ENCODE results near the gene ALOX5.

DNA sequence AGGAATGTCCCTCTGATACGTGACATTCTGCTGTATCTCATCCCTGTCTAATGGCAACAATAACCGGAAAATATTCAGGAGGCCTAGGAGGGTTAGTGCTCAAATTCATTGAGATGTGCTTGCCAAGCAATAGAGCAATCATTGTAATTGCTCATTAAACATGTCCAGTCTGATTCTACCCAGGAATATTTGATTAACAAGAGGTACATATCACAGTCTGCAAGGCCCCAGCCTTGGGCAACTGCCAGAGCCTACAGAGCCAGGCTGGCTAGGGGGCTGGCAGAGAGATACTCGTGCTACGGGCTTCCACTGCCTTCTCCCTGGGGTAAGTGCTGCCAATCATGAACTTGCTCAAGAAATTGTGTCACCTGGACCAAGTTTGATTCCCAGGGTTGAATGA is 99.1 kb downstream of the ALOX5 start:
- TF ChIP-seq, protein P1, sequence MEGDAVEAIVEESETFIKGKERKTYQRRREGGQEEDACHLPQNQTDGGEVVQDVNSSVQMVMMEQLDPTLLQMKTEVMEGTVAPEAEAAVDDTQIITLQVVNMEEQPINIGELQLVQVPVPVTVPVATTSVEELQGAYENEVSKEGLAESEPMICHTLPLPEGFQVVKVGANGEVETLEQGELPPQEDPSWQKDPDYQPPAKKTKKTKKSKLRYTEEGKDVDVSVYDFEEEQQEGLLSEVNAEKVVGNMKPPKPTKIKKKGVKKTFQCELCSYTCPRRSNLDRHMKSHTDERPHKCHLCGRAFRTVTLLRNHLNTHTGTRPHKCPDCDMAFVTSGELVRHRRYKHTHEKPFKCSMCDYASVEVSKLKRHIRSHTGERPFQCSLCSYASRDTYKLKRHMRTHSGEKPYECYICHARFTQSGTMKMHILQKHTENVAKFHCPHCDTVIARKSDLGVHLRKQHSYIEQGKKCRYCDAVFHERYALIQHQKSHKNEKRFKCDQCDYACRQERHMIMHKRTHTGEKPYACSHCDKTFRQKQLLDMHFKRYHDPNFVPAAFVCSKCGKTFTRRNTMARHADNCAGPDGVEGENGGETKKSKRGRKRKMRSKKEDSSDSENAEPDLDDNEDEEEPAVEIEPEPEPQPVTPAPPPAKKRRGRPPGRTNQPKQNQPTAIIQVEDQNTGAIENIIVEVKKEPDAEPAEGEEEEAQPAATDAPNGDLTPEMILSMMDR (conservative IDR thresholded peaks at IDR 0.05; ENCODE audit: low read depth, low read length) = no peak
- TF ChIP-seq POLR2A (IDR thresholded peaks at IDR 0.05; ENCODE audit: low read depth, low read length) (no peak), ELK1 (IDR thresholded peaks at IDR 0.05; ENCODE audit: borderline replicate concordance, low read depth, low read length) (no peak), RAD21 (IDR thresholded peaks at IDR 0.05; ENCODE audit: low read length) (no peak), RFX5 (IDR thresholded peaks at IDR 0.05; ENCODE audit: low read depth, low read length) (no peak), SMC3 (IDR thresholded peaks at IDR 0.05; ENCODE audit: low read depth, low read length) (no peak), RCOR1 (IDR thresholded peaks at IDR 0.05; ENCODE audit: insufficient replicate concordance, low read length) (no peak), BHLHE40 (IDR thresholded peaks at IDR 0.05; ENCODE audit: low read depth, low read length) (no peak)

Data from IMR-90 (cell line).